Measurements from ENCODE around the gene FASN. TPM values are rescaled to one million over a fixed set of nuclear protein-coding genes. Genes with fewer than 3 reads are reported as not detected.

FASN gene
- total RNA-seq, 1 donor from 2014 or later = 134 TPM

DNA sequence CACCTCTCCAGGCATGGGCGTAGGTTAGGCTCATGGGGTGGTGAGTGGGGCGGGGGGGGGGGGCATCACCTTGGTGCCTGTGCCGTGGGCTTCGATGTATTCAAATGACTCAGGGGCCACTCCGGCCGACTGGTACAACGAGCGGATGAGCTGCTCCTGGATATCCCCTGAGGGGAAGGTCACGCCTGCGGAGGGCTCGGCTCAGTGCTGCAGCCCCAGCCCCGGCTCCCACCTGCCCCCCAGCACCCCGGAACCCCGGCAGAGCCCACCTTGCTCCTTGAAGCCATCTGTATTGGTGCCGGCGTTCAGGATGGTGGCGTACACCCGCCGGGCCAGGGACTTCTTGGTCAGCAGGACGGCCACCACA is 5.4 kb downstream of the FASN start:
- Mint-ChIP-seq H3K4me1 (ENCODE audit: unreplicated experiment) (peaks cover 14% of the 10 kb centered on the region), H3K36me3 (ENCODE audit: unreplicated experiment) (peaks cover 9% of the 10 kb centered on the region), H3K27ac (ENCODE audit: unreplicated experiment) (no peak overlapping the region), H3K27me3 (ENCODE audit: unreplicated experiment) (no peaks in the 10 kb centered on the region), H3K9me3 (ENCODE audit: unreplicated experiment) (no peaks in the 10 kb centered on the region), H3K4me3 (ENCODE audit: unreplicated experiment) (no peak overlapping the region)
- DNase-seq (ENCODE audit: extremely low spot score, unreplicated experiment) = no peak
- TF ChIP-seq, protein P1, sequence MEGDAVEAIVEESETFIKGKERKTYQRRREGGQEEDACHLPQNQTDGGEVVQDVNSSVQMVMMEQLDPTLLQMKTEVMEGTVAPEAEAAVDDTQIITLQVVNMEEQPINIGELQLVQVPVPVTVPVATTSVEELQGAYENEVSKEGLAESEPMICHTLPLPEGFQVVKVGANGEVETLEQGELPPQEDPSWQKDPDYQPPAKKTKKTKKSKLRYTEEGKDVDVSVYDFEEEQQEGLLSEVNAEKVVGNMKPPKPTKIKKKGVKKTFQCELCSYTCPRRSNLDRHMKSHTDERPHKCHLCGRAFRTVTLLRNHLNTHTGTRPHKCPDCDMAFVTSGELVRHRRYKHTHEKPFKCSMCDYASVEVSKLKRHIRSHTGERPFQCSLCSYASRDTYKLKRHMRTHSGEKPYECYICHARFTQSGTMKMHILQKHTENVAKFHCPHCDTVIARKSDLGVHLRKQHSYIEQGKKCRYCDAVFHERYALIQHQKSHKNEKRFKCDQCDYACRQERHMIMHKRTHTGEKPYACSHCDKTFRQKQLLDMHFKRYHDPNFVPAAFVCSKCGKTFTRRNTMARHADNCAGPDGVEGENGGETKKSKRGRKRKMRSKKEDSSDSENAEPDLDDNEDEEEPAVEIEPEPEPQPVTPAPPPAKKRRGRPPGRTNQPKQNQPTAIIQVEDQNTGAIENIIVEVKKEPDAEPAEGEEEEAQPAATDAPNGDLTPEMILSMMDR (IDR thresholded peaks at IDR 0.05) = no peak

DNA sequence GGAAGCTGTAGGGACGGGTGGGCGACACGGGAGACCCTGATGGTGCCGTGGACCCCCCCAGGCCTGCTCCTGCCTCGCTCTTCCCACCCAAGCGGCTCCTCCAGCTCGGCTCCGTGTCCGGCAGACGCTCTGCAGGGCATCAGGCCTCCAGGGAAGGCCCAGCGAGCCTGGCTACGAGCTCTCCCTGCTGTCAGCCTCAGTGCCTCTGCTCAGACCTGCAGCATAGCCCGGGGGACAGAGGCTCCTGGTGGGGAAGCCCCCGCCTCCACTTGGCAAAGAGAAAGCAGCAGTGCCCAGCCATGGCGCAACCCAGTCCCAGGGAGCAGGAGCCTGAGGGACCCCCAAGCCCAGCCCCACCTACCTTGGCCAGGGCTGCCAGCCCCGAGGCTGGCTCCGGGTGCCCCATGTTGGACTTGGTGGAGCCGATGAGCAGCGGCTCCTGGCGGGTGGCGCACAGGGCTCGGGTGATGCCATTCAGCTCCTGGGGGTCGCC is 5.9 kb downstream of the FASN start:
- TF ChIP-seq, protein P1 (IDR thresholded peaks at IDR 0.05) = no peak
- H3K4me1 Mint-ChIP-seq (ENCODE audit: unreplicated experiment) = peaks cover 14% of the 10 kb centered on the region
- no peaks in the 10 kb centered on the region for H3K9me3 Mint-ChIP-seq (ENCODE audit: unreplicated experiment)
- H3K36me3 Mint-ChIP-seq (ENCODE audit: unreplicated experiment) = peaks cover 9% of the 10 kb centered on the region
- no peak overlapping the region for H3K4me3 Mint-ChIP-seq (ENCODE audit: unreplicated experiment)
- no peaks in the 10 kb centered on the region for H3K27me3 Mint-ChIP-seq (ENCODE audit: unreplicated experiment)
- no peak overlapping the region for H3K27ac Mint-ChIP-seq (ENCODE audit: unreplicated experiment)
- no peak for DNase-seq (ENCODE audit: extremely low spot score, unreplicated experiment)

DNA sequence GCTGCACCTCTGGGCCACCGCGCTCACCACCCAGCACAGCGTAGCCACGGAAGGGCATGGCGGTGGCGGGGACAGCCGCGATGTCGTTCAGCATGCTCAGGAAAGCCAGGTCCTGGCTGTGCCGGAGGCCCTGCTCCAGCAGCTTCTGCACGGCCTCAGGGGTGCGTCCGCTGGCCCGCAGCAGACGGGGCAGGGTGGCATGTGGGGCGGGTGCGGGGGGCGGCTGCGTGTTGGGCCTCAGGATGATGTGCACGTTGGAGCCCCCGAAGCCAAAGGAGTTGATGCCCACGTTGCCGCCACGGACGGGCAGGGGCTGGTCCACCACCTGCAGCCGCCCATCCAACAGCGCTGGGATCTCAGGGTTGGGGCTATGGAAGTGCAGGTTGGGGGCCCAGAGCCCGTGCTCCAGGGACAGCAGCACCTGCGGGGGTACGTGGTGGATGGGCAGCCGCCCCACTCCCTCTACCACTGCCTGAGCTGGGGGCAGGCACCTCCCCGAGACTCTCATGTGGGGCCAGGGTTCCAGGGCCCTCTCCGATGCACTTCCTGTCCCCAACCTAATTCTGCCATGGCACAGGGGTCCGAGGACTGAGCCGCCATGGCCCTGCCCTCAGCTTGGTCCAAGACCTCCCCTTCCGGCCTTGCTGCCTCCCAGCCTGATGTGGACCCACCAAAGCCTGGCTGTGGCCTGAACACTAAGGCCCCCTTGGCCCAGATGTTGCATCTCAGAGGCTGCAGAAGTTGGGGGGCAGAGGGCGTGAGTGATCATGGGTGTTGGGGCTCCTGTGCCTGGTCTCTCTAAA is 6.6 kb downstream of the FASN start:
- no peaks in the 10 kb centered on the region for H3K9me3 Mint-ChIP-seq (ENCODE audit: unreplicated experiment)

DNA sequence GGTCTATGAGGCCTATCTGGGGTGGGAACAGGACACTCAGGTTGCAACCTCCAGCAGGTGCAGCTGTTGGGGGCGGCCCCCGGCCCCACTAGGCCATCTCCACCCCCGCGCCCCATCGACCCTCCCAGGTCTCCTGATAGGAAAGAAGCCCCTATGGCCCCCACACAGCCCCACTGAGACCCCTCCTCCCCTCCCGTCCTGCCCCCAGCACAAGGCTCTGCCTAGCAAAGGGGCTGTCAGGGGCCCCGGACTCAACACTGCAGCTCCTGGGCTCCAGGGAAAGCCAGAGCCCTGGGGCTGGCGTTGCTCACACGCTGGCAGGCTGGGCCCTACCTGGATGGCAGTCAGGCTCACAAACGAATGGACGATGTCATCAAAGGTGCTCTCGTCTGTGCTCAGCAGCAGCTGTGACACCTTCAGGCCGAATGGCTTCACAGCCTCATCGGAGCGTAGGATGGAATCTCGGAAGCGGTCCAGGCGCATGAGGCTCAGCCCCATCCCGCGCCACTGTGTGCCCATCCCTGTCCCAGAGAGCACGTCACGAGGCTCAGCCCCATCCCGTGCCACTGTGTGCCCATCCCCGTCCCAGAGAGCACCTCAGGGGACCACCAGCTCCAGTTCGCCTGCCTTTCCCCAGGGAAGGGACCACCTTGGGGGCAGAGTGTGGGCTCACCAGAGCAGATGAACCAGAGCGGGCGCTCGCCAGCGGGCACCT is 7.3 kb downstream of the FASN start:
- Mint-ChIP-seq H3K9me3 (ENCODE audit: unreplicated experiment) (no peaks in the 10 kb centered on the region), H3K27me3 (ENCODE audit: unreplicated experiment) (no peaks in the 10 kb centered on the region), H3K36me3 (ENCODE audit: unreplicated experiment) (peaks cover 9% of the 10 kb centered on the region), H3K27ac (ENCODE audit: unreplicated experiment) (no peak overlapping the region), H3K4me1 (ENCODE audit: unreplicated experiment) (peaks cover 2% of the 10 kb centered on the region), H3K4me3 (ENCODE audit: unreplicated experiment) (no peak overlapping the region)
- TF ChIP-seq, protein P1 (IDR thresholded peaks at IDR 0.05) = no peak
- DNase-seq (ENCODE audit: extremely low spot score, unreplicated experiment) = no peak

More for the DNA sequence above, 6.6 kb downstream of the FASN start:
- H3K27ac Mint-ChIP-seq (ENCODE audit: unreplicated experiment) = no peak overlapping the region
- H3K4me1 Mint-ChIP-seq (ENCODE audit: unreplicated experiment) = peaks cover 10% of the 10 kb centered on the region
- no peaks in the 10 kb centered on the region for H3K27me3 Mint-ChIP-seq (ENCODE audit: unreplicated experiment)
- TF ChIP-seq, protein P1 (IDR thresholded peaks at IDR 0.05) = no peak
- DNase-seq (ENCODE audit: extremely low spot score, unreplicated experiment) = no peak
- H3K36me3 Mint-ChIP-seq (ENCODE audit: unreplicated experiment) = peaks cover 9% of the 10 kb centered on the region
- no peak overlapping the region for H3K4me3 Mint-ChIP-seq (ENCODE audit: unreplicated experiment)

Data from osteocyte (in vitro differentiated cells).